Neural cell (in vitro differentiated cells): ENCODE measurements around the gene PIGL.
"Not testable (repeated sequence)": the region's sequence is repeated elsewhere in the genome, so short reads cannot be mapped to it uniquely, and the experiment has no call there.

Experiments
- CTCF ChIP-seq: fragments of 450-650 bp; IDR thresholded peaks from 2 replicates; pipeline ENCODE4 v1.5.1; 2014; ENCODE audit warnings: antibody characterized with exemption, mild to moderate bottlenecking, moderate library complexity; ENCODE audit not compliant: poor library complexity, severe bottlenecking
- RAD21 ChIP-seq: fragments of 450-650 bp; conservative IDR thresholded peaks from 2 replicates; pipeline ENCODE4 v1.6.1; 2014; ENCODE audit warnings: antibody characterized with exemption, mild to moderate bottlenecking, moderate library complexity

- TF ChIP-seq CTCF, RAD21: not testable (repeated sequence)
Measured at GRCh38 chr17:16296072-16296471, 79.1 kb downstream of the PIGL start.
